ENCODE measurements around the gene CAPZB.

Gene CAPZB

DNA sequence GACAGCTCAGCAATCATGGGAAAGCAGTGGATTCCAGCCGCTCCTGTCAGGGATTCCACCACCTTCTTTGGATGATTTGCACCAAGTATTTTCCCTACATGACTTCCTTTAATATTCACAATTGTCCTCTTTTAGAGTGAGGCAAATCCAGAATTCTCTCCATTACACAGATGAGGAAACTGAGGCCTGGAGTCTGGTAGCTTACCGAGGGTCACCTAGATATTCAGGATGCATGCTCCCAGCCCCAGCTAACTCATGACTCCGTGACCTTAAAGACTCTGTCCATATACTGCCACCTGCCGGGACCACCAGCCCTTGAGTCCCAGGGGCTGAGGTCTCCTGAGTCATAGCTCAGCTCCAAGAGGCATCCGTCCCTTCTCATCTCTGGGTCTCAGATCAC lies 80.6 kb downstream of the CAPZB start:
- DNase-seq, result no peak

DNA sequence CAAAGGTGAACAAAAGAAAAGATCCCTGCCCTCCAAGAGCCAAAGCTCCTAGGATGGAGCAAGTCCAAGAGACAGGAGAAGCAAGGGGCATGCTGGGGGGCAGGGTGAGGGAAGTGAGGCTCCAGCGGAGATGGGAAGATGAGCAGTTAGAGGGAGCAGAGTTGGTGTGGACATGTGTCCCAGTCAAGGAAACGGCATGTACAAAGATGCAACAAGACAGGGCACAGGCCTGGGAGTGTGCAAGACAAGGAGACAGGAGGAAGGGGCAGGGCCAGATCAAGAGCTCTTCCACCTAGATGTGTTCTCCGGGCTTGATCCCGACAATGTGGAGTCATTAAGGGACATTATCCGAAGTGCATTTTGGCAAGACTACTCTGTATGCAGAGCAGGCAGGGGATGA lies 82.1 kb downstream of the CAPZB start:
- no peak for DNase-seq

DNA sequence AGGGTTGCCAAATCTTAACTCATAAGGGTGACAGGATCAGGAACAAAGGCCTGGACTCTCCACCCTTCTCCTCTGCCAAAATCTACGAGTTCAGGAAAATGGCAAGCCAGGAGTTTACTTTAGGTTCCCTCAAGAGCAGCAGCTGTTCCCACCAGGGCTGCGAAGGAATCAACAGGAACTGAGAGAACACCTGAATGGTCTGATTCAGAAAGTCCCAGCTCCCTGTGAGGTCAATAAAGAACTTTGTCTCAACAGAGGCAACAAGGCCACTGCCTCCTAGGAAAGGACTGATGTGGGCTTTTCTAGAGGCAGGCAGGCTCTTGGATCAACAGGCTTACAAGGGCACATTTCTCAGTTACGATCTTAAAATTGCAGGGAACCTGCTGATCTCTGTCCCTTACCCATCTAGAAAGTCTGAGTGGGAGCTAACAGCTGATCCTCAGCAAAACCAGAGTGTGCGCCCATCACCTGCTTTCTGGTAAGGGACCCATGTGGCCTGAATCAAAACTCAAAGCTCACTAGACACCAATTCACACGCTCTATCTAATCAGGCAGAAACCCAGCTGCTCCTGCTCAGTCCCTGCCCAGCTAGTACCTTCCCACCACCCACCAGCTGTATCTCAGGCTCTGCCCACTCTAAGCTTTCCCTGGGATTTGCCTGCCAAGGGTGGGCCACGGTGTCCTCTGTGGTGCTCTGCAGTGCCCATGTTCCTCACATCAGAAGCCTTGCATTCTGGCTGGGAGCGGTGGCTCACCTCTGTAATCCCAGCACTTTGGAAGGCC lies 83.1 kb downstream of the CAPZB start:
- DNase-seq, result no peak

DNA sequence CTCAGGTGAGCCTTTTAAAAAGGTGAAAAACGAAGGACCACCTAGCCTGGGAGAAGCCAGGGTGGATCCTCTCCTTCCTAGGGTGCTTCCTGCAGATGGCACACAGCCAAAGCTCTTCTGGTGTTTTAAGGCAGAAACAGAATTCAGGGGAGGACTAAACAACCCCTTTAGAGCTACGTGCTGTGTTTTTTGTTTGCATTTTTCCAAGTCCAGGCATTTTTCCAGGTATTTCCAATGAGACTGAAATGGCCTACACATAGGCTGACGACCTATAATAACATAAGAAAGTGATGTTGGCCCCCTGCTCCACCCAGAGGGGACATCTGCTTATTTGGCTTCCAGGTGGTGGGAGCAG lies 83.8 kb downstream of the CAPZB start:
- DNase-seq, result no peak

DNA sequence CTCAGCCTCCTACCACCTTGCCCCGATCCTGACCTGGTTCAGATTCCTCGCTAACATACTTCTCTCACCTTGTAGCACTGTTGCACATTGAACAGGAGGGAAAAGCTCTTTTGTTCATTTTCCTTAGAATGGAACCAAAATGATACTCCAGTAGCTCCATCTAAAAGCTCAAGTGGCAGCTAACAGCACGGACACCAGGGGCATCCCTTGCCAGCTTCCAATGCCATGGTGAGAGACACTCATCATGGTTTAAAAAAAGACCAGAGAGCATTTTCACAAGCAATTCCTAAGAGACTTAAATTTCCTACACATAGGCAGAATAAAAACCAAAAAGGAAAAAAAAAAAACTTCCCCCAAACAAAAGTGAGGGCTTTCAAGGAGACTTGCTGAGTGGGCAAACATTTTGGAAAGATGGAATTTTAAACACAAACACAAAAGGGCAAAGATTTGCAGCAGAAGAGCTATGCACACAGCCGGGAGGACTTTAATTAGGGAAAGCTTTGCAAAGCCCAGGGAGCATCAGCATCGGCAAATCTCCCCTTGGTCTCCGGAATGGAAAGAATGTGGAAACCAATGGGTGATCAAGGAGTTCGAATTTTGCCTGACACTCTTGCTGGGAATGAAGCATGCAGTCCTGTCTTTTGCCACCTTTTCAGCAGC lies 84.3 kb downstream of the CAPZB start:
- peak; percentile 44 for DNase-seq

DNA sequence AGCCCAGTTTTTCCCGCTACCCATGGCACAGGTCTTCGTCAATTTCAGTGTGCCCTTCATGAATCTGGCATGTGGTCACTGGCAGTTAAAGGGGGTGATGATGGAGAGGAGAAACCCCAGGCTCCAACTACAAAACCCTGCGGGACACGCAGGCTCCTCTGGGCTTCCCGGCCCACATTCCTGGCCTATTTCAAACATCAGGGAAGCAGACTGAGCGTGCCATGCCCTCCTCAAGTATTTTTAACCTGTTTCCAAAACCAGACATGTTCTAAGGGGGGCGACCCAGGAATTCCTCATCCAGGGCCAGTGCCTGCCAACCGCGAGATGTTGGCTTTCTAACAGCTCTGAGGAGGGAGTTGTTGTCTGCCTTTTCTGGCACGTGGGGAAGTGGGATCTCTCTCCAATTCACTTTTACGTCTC lies 85.1 kb downstream of the CAPZB start:
- DNase-seq, result peak; percentile 41

DNA sequence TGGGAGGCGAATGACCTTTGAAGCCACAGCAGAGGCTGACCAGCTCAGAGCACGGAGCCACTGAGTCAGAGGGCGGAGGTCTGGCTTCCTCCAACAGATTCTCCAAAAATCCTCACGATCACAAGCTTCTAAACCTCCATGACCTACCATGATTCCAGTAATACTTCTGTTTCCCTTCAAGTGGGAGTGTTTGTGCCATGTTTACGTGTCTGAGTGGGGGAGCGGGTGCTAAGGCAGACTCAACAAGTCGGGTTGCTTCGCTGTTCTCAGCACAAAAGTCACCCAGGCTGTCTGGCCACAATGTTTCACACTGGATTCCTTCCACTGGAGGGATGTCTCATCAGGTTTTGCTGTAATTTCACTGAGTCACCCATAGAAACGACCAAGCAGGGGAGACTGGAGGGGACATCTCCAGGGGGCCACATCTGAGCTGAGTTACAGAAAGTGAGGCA lies 87.0 kb downstream of the CAPZB start:
- DNase-seq, result peak; percentile 96

DNA sequence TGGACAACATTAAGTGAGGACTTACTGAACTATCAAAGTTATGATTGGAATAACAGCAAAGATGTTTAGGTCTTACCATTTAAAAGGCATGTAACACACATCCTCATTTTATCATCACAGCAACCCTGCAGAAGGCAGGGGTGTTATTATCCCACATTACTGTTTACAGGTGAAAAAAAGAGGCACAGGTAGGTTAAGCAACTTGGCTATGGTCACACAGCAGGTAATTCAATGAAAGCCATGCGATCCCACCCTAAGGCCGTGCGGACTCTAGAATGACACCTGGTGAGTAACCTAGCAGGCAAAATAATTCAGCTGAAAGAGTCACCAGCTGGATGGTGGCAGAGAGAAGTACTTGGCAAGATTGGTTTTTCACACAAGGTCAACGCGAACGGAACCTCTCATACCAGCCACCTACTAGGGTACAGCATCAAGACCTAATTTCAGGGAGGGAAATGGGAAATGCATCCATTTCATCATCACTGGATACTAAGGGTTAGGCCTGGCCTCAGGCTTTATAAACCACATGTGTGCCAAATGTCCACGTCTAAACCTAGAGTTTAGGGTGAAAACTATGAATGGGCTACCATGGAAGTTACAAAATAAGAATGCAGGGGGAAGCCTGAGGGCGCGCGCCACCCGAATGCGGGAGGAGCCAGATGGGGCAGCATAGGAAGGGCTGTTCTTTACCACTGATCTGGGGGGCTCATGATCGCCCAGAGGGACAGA lies 88.0 kb downstream of the CAPZB start:
- no peak for DNase-seq

DNA sequence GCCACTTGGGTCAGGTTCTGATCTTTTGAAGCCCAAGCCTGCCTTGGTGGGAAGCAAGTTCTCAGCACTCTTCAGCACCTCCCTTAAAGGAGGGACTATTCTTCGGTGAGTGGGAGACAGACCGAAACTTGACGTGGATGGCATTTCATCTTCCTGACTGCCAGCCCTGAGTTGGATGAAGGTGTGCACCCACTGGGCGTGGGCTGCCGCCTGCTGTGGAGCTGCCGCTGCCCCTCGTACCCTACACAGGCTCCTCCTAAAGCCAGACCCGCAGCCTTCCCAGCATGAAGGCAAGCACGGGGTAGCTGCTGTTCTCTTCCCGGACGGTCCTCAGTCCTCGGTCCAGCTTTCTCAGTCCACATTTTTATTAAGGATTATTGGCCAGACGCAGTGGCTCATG lies 89.1 kb downstream of the CAPZB start:
- no peak for DNase-seq

DNA sequence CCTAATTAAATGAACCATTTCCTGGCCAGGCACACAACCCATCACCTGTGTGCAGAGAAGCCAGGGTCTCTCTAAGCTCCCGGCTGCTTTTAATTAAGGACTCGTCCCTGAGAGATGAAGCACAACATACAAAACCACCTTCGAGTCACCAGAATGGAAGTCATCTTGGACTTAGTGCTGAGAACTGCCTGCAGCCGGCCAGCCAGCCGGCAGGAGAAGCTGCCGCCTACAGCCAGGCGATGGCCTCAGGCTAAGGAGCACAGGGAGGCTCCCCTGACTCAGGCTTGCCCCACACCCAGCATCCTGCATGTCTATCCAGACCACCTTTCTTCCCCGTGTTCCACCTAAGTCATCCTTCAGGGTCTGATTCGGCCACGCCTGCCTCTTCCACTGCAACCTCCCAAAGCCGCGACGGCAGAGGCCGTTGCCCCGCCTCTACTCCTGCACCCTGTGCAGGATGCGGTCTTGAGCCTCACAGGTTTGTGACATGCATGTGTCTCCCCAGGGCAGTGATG lies 89.6 kb downstream of the CAPZB start:
- peak; percentile 73 for DNase-seq

DNA sequence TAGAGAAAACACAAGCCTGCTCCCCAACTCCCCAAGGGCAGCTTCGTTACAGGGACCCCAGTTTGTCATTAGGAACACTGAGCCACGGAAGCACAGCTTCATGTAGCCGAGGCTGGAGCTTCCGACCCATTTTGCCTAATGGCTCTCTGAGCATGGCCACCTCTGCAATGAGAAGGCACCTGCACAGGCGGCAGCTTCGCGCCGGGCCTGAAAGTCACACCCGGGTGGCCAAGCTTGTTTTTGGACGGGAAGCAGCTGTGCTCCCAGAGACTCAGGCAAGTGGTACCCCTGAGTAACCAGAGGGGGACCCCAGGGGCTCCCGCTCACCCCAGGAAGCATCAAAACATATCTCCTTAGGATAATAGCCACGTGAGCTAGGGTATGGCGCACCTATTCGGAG lies 92.3 kb downstream of the CAPZB start:
- DNase-seq, result no peak

DNA sequence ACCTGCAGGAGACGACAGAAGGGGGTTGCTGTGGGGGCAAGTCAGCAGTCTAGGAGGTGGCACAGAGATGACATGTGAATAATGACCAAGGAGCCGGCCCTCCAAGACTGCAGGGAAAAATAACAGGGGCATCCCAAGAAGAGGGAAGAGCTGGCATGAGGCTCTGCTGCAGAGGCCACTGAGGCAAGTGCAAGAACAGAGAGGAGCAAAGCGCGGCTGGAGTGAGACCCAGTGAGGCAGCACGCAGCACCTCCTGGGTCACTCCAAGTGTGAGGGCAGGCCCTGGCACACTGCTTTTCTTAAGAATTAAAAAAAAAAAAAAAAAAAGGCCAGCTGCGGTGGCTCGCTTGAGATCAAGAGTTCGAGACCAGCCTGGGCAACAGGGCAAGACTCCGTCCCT lies 93.1 kb downstream of the CAPZB start:
- no peak for DNase-seq

DNA sequence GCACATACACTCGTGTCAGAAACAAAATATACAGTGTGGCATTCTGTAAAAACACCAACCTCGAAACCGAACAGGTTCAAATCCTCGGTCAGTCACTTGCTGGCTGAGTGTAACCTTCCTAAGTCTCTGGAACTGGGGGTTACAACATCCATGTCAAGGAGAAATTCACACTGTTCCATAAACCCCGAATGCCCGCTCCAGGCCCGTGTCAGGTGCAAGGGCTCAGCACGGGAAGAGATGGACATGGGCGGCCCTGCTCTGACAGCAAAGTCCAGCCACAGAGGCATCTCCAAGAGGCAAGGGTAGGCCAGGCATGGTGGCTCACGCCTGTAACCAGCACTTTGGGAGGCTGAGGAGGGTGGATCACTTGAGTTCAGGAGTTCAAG lies 93.8 kb downstream of the CAPZB start:
- DNase-seq, result no peak

DNA sequence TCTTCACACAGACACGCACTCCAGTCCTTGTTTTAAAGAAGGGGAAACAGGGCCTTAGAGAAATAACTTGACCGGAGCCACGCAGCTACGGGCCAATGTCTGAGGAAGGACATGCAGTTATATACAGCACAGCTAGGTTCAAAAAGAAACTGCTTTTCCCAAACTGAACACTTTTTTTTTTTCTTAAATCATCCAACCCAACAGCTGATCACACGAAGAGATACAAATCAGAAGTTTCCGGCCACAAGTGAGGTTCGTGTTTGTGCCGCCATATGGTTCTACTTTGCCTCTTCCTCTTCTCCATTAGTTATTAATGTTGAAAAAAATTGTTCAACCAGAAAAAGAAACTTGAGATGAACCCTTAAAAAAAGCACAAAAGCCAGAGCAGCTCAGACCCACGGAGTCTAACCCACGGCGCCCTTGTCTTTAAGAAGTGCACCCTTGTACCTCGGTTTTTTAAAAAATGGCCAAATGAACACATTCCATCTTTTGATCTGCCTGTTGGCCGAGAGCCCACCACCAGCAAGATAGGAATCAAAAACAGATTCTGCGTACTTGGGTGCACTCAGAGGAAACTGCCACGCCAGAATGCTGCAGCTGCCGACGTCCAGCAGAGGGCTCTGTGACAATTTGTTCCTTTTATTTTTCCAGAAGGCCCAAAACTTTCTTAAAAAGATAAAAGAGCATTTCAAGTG lies 94.3 kb downstream of the CAPZB start:
- DNase-seq, result peak; percentile 89

DNA sequence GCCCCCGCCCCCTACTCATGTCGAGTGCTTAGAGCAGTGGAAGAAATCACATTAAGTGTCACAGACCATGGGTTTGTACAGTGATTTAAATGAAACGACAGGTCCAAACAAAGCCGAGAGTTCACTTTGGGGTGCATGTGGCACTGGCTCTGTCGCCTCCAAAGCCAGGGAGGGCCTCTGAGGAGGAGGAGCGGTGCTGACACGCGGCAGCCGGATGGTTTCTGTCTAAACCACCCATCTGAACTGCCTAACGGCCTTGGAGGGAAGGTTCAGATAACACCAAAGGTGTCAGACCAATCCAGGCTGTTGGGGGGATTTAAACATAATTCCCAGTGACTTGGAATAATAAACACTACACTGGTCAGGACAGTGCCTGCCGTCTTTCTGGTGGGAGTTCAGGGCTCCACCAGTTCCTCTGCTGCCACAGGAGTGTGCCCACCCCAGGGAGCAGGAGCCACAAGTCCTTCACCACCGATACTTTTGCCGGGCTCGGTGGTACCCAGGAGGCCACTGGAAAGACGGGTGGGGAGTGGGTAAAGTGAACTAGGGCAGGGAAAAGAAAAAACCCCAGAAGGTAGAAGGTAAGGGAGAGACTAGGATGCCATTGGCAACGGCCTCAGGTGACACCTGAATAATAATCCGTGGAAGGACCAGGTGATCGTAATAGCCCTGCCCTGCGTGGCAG lies 95.0 kb downstream of the CAPZB start:
- DNase-seq, result no peak

DNA sequence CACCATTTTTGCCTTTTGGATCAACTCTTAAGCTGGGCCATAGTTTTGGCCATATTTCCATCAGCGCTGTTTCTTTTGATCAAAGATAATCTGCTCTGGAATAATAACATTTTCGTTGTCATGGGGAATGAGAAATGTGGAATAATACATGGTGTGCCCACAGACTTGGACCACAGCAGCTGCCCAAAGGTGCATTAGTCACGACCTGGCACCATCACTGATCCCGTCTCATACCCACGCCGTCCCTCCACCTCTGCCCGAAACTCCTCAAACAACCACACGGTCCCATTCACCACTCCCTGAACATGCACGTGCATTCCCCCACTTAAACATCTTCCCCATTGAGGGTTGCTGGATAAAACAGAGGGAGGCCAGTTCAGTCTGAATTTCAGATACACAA lies 96.4 kb downstream of the CAPZB start:
- no peak for DNase-seq

DNA sequence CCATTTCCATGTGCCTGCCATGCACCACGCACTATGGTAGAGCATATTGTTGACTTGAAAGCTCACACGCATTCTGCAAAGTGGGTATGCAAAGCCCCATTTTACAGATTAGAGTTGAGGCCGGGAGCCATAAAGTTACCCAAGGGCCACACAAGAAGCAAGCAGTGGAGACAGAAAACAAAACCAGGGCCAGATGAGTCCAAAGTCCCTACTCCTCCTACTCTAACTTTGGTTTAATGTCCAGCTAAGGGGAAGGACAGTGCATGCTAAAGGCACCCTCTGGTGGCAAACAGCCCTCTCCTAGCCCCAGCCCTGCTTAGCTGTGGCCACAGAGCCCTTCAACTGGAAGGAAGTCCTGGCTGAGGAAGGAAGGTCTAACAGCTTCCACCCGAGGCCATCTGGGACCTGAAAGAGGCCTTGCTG lies 98.3 kb downstream of the CAPZB start:
- DNase-seq, result no peak

DNA sequence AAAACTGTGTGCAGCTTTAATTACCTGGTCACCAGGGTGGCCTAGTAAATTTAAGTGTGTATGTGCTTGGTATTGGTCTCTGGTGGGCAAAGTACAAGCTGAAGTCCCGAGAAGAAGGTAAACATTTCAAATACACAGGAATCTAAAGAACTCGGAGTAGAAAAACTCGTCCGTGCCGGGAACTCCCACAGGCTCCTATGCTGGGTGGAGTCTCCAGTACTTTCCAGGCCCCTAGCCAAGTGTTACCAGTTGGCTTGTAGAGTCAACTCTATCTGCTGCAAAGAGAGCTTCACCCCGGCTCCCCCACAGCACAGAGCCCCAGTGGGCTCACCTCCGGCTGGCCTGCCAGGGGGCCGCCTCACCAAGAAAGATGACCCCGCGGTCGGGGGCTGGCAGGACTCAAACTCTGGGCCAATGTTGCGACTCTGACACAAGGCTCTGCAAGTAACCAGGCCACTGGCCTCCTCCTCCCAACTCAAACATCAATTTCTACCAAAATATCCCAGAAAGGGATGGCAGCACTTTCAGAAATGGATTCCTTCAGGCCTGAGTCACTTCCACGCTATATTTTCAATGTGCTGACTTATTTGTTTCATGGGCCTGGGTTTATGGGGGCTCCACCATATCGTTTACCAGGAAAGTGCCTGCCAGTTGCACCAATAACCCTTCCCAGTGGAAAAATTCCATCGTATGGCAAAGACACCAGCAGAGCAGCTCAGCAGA lies 99.3 kb downstream of the CAPZB start:
- peak; percentile 58 for DNase-seq

DNA sequence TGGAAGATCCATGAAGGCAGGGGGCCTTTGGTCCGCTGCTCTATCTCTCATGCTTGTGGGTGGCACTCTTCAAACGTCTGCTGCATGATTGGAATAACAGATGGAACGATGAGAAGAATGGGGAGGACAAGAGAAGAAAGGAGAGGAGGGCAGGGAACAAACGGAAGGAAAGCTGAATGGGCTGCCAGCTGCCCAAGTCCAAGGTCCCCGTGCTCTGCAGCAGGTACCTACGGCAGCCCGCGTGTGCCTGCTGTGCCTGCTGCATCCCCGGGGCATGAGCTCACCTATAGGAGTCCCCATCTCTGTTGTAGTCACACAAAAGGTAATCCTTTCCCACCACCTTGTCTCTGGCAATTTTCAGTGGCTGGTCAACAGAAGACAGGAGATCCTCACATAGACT lies 100.1 kb downstream of the CAPZB start:
- DNase-seq, result no peak

DNA sequence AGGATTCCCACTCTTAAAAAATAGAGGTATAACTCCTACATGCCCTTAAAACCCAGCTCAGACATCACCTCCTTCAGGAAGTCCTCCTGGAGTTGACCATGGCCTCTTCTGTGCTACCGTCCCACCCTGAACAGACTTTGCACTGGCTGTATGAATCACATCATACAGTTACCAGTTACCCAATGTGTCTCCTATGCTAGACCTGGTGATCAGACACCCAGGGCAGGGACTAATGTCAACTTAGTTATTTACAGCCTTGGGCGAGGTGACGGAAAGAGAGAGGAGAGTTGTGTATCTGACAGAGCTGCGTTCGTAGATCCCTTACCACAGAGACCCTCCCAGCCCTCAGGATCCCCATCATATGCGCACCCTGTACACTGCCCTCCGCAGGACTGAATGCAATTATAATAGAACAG lies 100.6 kb downstream of the CAPZB start:
- no peak for DNase-seq

DNA sequence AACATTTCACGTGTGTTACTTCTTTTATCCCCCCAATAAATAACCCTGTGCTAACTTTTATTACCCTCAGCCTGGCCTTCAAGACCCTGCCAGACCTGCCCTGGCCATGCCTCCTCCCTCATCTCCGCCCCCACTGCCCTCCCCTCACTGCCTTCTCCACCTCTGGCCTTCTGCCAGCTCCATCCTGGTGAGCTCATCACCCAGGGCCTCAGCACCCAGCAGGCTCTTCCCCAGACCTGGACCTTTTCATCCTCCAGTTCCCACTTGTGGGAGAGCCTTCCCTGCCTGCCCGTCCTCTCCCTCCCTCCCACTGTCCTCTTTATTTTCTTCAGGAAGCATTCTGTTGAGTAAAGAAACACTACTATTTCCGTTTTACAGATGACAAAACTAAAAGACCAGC lies 101.2 kb downstream of the CAPZB start:
- peak; percentile 54 for DNase-seq

DNA sequence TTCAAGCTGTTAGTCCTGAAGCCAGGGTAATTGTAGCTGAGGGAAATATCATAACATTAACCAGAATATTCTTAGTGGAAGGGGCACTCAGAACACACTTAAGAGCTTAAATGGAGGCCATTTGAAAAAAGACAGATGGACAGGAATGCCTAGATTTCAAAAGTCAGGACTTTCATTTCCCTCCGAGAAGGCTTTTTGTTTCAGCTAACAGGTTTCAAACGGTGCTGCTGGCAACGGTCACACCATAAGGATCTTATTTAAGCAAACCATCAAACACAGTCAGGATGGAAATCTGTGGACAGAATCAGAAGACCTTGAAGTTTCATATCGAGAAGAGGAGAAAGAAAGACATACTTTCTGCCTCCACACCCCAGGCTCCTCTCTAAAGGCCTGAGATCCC lies 103.1 kb downstream of the CAPZB start:
- DNase-seq, result no peak
